Measurements from ENCODE around the gene TSPAN18. TPM values are rescaled to one million over a fixed set of nuclear protein-coding genes. Genes with fewer than 3 reads are reported as not detected.

The TSPAN18 gene
- total and polyA plus RNA-seq, 2 of the 4 experiments (the other 2 are of a cell fraction), result 0.36 to 1.1 TPM

GRCh38 chr11:44803009-44803408, 76.2 kb downstream of the TSPAN18 start:
- no peak overlapping the region for H2BK20ac ChIP-seq (ENCODE audit: low read depth, low read length)

More at GRCh38 chr11:44803009-44803408, 76.2 kb downstream of the TSPAN18 start:
- no peak overlapping the region for H4K8ac ChIP-seq (ENCODE audit: low read depth in 2 of 2, low read length in 2 of 2)
- no peaks in the 10 kb centered on the region for H3K36me3 ChIP-seq (ENCODE audit: control insufficient read depth, insufficient read depth, low read length)
- DNase-seq (no peak), ATAC-seq (ENCODE audit: low read depth) (no peak)
- no peak overlapping the region for H2AFZ ChIP-seq (replicated peaks; ENCODE audit: low read length, poor library complexity)
- H4K20me1 ChIP-seq (ENCODE audit: insufficient read depth, low read length), result no peaks in the 10 kb centered on the region
- H3K18ac ChIP-seq (ENCODE audit: low read depth, low read length), result no peak overlapping the region
- 0 out of 2 replicates have a peak, but pooled peaks cover 3% of the 10 kb centered on the region for H3K9me1 ChIP-seq (ENCODE audit: insufficient read depth, low read length)
- in situ Hi-C loops (cut with MboI; ENCODE audit: low sequenced_read_pairs), result no loop called here
- no peak overlapping the region for H3K56ac ChIP-seq (ENCODE audit: extremely low read depth, insufficient read depth, low read length)
- POLR2A ChIA-PET (ENCODE audit: unreplicated experiment), result no interaction called here
- WGBS, 2 experiments (ENCODE audit: extremely low coverage in 2 of 2, insufficient read length in 1 of 2), result 43% methylated on average over 1 of the region's 3 CpGs; no CpG with 5 or more reads in 1 of the 2 experiments
- no peak overlapping the region for H3K4ac ChIP-seq (ENCODE audit: low read depth, low read length)
- no peak overlapping the region for H4K5ac ChIP-seq (ENCODE audit: low read depth, low read length)
- H4K91ac ChIP-seq (ENCODE audit: insufficient read depth, low read depth, low read length), result no peak overlapping the region
- TF ChIP-seq NFE2L2 (IDR thresholded peaks at IDR 0.05; ENCODE audit: low read depth, low read length) (no peak), MXI1 (IDR thresholded peaks at IDR 0.05; ENCODE audit: borderline replicate concordance, low read depth, low read length) (no peak), RCOR1 (IDR thresholded peaks at IDR 0.05; ENCODE audit: insufficient replicate concordance, low read length) (no peak), SMC3 (IDR thresholded peaks at IDR 0.05; ENCODE audit: low read depth, low read length) (no peak), ELK1 (IDR thresholded peaks at IDR 0.05; ENCODE audit: borderline replicate concordance, low read depth, low read length) (no peak), MAZ (IDR thresholded peaks at IDR 0.05; ENCODE audit: borderline replicate concordance, low read depth, low read length) (no peak), RAD21 (IDR thresholded peaks at IDR 0.05; ENCODE audit: low read length) (no peak), MAFK (IDR thresholded peaks at IDR 0.05; ENCODE audit: low read depth, low read length) (no peak), RFX5 (IDR thresholded peaks at IDR 0.05; ENCODE audit: low read depth, low read length) (no peak), FOS (IDR thresholded peaks at IDR 0.05; ENCODE audit: low read depth, low read length) (no peak), BHLHE40 (IDR thresholded peaks at IDR 0.05; ENCODE audit: low read depth, low read length) (no peak), CEBPB (IDR thresholded peaks at IDR 0.05; ENCODE audit: low read depth, low read length) (no peak), CHD1 (IDR thresholded peaks at IDR 0.05; ENCODE audit: low read depth, low read length) (no peak)
- TF ChIP-seq, protein P1, sequence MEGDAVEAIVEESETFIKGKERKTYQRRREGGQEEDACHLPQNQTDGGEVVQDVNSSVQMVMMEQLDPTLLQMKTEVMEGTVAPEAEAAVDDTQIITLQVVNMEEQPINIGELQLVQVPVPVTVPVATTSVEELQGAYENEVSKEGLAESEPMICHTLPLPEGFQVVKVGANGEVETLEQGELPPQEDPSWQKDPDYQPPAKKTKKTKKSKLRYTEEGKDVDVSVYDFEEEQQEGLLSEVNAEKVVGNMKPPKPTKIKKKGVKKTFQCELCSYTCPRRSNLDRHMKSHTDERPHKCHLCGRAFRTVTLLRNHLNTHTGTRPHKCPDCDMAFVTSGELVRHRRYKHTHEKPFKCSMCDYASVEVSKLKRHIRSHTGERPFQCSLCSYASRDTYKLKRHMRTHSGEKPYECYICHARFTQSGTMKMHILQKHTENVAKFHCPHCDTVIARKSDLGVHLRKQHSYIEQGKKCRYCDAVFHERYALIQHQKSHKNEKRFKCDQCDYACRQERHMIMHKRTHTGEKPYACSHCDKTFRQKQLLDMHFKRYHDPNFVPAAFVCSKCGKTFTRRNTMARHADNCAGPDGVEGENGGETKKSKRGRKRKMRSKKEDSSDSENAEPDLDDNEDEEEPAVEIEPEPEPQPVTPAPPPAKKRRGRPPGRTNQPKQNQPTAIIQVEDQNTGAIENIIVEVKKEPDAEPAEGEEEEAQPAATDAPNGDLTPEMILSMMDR (conservative IDR thresholded peaks at IDR 0.05; ENCODE audit: low read depth, low read length), result no peak
- TF ChIP-seq, protein P2, sequence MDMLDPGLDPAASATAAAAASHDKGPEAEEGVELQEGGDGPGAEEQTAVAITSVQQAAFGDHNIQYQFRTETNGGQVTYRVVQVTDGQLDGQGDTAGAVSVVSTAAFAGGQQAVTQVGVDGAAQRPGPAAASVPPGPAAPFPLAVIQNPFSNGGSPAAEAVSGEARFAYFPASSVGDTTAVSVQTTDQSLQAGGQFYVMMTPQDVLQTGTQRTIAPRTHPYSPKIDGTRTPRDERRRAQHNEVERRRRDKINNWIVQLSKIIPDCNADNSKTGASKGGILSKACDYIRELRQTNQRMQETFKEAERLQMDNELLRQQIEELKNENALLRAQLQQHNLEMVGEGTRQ (IDR thresholded peaks at IDR 0.05; ENCODE audit: low read depth, low read length), result no peak
- H3K27me3 ChIP-seq (ENCODE audit: control insufficient read depth, insufficient read depth, low read length), result peaks cover 36% of the 10 kb centered on the region
- H2BK120ac ChIP-seq (ENCODE audit: low read depth, low read length), result no peak overlapping the region
- H3K9ac ChIP-seq (ENCODE audit: low read depth, low read length), result no peak overlapping the region
- BruUV-seq (replicated peaks), result no TSS peak
- no peak overlapping the region for H2AK5ac ChIP-seq (ENCODE audit: low read depth, low read length)
- H3K23ac ChIP-seq (ENCODE audit: low read depth, low read length), result no peak overlapping the region
- dilution Hi-C loops (cut with HindIII; ENCODE audit: low sequenced_read_pairs, unreplicated experiment), result no loop called here
- no peak overlapping the region for H2AK9ac ChIP-seq (replicated peaks; ENCODE audit: low read depth, low read length, poor library complexity)
- H2BK5ac ChIP-seq (ENCODE audit: low read depth, low read length, poor library complexity, severe bottlenecking), result no peak overlapping the region
- H3K9me3 ChIP-seq (ENCODE audit: control insufficient read depth, insufficient read depth, low read length), result no peaks in the 10 kb centered on the region
- intact Hi-C loops (cut with micrococcal nuclease), result loop anchor here (5.0 kb wide), 1 partner anchor 76 kb away; the partner anchor contains the start of gene TSPAN18
- H3K79me1 ChIP-seq (ENCODE audit: low read depth in 1 of 2, low read length in 2 of 2), result no peaks in the 10 kb centered on the region
- no peak overlapping the region for H3K4me3 ChIP-seq (ENCODE audit: insufficient read depth, low read depth, low read length)
- peaks cover 14% of the 10 kb centered on the region; the same call in 1 of the 2 replicates for H3K4me1 ChIP-seq (ENCODE audit: control insufficient read depth, insufficient read depth, low read length)
- CTCF ChIA-PET, result no interaction called here
- H3K27ac ChIP-seq (ENCODE audit: insufficient read depth, low read length), result no peak overlapping the region
- H3K14ac ChIP-seq (replicated peaks; ENCODE audit: low read depth, low read length), result no peak overlapping the region
- no peak overlapping the region for H2BK15ac ChIP-seq (ENCODE audit: low read depth, low read length)
- no peak overlapping the region for H3K4me2 ChIP-seq (ENCODE audit: low read depth, low read length)

Data from IMR-90 (cell line).